Measurements from ENCODE around the gene MEGF11.

The MEGF11 gene

DNA sequence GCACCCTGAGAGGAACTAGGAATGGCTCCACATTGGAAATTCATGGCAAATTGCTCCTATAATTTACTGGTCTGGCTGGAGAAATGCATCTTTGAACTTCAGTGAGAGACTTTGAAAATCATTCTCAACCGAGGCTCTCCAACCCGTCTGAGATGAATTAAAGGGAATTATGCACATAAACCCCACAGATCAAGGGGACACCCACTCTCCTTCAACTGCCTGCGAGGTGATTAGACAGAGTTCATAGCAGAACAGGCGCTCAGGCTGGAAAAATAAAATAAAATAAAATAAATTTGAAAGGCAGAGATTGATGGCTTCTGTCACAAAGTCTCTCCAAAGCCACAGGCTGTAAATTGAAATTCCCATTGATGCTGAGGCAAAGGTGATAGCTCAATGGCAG is 37.7 kb downstream of the MEGF11 start:
- no peak for DNase-seq (ENCODE audit: low spot score)

DNA sequence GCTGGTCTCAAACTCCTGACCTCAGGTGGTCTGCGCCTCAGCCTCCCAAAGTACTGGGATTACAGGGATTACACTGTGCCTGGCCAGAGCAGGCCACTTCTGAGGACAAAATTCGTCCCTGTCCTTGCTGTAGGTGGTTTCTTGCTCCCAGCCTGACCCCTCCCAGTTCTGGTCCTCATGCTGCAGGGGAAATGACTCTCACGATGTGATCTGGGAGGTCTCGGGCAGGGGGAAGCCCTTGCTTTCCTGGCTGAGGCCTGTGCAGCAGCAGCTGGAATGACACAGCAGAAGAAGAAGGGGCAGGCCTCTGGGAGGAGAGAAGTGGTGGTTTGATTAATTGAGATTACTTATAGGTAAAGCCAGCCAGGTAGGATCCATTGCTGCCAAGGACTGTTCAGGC is 39.3 kb downstream of the MEGF11 start:
- no peak for DNase-seq (ENCODE audit: low spot score)

DNA sequence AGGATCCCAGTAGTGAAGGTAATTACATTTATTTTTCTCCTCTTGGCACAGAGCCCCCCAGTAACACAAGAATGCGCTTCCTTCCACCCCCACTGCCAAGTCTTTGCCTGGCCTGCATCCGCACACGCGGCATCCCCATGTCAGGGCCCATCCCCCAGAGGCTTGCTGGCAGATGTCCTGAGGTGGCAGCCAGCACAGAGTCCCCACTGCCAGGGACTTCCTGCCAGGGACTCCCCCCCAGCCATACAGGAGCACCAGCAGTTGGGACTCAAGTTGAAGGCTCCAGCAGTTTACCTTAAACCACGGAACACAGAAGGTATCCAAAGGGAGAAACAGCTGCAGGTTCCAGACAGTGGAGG is 41.0 kb downstream of the MEGF11 start:
- DNase-seq (ENCODE audit: low spot score), result no peak

DNA sequence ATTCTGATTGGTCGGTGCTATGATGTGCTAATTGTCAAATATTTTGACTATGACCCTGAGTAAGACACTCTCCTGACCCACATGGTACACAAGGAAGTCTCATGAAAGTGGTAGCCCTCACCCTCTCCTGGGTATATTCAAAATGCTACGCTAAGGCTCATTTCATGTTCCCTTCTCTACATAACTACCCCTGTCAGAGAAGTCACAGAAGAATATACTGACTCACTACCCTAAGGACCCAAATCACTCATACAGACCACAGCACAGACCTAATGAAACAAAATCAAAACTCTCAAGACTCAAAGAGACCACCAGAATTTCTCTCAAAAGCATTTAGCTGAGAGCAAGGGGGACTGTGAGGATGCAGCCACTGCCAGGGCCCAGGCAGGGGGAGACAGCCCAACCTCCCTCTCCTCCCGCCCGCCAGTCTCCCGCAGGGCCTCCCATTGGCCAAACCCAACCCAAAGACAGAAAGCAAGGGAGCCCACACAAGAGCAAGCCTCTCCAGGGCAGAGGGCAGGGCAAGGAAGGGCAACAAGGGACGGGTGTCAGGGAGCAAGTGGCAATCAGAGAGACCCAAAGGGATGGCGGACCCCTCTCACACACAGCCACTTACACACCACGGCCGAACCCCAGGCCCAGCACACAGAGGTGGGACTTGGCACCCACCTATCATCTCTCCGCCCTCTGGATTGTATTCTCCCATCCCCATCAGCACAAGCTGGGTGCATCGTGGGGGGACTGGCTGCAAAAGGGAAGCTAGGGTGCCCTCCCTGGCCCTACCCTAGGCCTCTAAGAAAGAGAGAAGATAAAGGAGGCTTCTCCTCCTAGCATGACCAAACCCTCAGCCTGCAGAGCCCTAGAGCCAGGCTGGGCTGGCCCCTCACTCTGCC is 41.6 kb downstream of the MEGF11 start:
- DNase-seq (ENCODE audit: low spot score), result no peak

DNA sequence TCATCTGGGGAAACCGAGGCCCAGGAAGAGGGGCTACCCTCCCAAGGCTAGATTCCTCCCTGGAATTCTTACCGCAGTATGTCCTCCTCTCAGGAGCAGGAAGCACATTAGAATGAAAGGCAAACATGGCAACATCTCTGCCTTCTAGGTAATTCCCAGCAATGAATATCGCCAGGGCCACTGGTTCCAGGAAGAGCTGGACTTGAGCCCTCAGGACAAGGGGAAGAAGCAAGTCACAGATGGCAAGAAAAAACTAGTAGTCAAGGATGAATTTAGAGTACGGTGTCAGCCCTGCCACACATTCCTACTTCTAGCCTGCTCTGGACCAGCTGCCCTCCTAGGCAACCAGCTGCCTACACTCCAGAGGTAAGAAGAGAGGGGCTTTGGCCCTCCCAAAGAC is 42.9 kb downstream of the MEGF11 start:
- DNase-seq (ENCODE audit: low spot score), result no peak

DNA sequence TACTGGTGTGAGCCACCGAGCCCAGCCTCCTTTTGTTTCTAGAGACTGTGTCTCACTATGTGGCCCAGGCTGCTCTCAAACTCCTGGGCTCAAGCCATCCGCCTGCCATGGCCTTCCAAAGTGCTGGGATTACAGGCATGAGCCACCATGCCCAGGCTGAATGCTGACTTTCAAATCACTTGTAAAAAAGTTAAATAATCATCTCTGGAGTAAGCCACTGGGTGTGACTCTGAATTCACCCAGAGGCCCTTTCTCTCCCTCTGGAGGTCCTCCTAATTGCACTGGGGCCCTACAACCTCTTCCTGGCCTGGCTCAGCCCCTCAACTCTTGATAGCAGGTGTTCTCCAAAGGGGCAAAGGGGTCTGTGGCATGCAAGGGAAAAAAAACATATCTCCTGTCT is 54.8 kb downstream of the MEGF11 start:
- DNase-seq (ENCODE audit: low spot score), result no peak

DNA sequence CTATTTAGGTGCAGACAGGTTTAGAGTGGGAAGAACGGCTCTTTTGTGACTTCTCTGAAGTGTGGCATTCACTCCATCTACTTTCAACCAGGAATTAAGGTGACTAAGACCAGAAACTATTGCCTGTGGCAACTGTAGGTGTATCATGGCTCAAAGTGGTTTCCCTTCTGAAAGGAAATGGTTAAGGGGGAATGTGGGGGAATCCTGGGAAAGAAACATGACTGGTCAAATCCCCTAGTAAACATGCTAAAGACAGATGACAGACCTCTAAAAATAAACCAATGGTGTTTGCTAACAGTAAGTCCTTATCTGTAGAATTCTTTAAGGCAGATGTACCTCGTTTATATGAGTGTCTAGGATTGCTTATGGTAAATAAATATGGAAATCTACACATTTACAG is 56.9 kb downstream of the MEGF11 start:
- no peak for DNase-seq (ENCODE audit: low spot score)

DNA sequence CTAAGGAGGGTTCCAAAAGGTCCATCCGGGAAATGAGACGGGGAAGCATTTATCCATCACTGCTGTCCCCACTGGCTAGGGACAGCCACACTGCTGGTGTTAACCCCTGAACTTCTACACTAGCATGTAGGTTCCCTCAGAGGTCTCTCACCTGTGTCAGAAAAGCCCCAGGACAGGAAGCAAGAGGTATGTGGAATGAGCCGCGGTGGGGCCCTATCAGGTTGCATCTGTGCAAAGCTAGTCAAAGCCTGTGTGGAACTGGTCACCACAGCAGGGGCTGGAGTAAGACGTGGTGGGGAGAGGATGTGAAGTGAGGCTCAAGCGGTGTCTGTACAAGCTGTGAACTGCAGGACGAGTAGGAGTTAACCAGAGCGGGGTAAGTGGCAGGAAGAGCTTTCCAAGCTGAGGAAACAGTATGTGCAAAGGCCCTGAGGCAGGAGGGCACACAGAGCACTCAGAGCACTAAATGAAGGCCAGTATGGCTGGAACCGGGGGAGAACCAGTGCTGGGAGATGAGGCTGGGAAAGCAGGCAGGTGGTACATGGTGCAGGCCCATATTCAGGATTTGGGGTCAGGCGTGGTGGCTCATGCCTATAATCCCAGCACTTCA is 57.8 kb downstream of the MEGF11 start:
- DNase-seq (ENCODE audit: low spot score), result no peak

DNA sequence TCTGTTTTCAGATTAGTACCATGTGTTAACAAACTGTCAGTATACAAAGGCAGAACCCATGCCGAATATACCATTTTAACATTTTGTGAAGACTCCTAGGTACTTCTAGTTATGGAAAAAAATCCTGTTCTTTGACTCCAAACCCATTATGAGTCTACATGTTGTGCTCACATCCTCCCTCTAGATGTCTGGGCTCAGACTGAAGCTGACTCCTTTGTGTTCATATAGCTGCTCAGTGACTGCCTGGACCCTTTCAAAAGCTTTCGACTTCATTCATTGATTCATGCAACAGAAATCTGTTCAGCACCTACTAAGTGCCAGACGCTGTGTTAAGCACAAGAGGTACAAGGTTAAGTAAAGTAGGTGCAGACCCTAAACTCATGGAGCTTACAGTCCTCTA is 60.5 kb downstream of the MEGF11 start:
- DNase-seq (ENCODE audit: low spot score), result no peak

DNA sequence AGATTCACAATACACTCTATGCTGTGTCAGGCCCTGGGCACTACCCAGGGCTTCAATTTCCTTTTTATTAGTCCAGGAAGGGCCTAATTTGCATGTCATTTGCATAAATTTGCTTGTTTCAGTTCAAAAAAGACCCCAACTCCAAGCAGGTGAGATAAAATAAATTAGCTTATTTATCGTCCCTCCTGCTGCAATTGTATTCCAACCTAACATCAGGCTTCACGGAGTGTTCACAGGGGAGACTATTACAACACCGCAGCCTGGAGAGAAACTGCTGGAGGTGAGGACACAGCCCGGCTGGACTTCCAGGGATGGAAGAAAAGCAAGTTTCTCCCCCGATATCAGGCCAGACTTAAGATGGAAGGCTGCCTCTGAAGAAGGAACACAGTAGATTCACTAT is 62.8 kb downstream of the MEGF11 start:
- DNase-seq (ENCODE audit: low spot score), result no peak

DNA sequence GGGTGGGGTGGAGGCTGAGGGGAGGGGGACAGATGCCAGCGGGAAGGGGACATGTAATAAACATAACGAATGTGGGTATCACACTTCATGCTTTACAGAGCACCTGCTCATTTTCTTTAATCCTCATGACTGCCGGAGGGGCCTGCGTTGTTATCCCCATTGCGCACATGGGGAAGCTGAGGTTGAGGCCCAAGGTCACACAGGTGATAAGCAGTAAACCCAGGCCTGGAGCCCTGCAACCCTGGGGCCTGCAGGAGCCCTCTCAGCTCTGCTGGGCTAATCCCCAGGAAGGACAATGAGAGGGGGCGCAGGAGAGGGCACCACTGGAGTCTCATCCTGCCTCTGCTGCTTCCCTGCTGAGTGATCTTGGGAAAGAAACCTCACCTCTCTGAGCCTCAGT is 64.3 kb downstream of the MEGF11 start:
- no peak for DNase-seq (ENCODE audit: low spot score)

DNA sequence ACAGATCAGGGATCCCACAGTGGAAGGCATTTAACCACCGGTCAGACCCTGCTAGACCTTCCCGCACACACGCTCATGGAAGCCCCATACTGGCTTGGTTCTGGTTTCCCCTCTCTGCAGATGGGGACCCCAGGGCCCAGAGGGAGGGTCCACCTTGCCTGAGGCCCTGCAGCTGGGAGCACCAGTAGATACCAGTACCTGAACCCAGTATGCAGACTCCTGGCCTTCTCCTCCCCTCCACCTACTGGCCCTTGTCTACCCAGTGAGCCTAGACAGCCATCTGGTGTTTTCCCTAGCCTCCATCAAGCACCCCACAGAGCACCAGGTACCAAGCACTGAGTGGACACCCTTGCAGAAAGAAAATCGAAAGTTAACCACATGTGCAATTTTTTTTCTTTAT is 65.1 kb downstream of the MEGF11 start:
- DNase-seq (ENCODE audit: low spot score), result no peak

DNA sequence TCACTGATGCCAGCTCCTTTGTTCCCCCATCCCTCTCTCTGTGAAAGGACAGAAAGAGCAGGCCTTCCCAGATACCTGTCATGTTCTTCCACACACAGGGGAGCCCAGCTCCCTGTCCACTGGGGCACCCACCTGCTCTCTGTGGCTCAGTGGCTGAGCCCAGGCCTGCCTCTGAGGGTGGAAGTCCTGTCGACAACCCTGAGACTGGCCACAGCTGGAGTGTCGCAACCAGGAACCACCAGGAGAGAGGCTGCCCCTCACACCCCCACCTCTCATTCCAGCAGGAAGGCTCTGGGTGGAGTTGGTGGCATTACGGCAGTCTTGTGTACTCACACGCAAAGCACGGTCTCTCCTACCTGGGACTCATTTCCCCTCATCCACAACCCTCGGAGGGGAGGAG is 66.3 kb downstream of the MEGF11 start:
- no peak for DNase-seq (ENCODE audit: low spot score)

DNA sequence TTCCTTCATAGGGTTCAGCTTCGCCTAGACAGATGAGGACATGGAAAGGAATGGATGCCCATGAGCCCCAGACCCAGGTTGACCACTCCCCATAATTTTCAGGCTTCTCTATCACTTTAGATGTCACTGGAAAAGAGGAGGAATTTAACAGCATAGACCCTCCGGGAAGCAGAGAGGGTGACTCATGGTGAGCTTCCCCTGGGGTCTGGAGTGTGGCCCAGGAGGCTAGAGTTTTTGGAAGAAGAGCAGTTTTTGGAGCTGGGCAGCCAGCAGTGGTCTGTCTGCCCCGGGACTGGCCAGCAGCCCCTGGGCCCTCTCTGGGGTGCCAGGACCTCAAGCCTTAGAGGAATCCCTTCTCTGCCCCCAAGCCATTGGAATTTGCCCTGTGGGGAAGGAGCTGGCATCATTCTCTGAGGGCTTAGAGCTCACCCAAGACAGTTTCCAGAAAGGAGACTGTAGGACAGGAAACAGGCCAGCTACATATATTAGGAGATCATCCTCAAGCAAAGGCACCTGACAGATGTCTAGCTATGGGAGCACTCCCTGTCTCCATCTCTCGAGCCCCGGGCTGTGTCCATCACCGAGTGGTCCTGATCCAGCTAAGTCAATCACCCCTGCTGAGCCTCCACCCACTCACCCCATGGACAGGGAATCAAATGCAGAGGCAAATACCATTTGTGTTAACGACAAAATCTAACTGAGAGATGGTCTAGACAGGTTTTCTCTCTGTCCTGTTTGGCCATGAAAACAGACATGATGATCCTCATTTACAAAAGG is 67.3 kb downstream of the MEGF11 start:
- DNase-seq (ENCODE audit: low spot score), result no peak

DNA sequence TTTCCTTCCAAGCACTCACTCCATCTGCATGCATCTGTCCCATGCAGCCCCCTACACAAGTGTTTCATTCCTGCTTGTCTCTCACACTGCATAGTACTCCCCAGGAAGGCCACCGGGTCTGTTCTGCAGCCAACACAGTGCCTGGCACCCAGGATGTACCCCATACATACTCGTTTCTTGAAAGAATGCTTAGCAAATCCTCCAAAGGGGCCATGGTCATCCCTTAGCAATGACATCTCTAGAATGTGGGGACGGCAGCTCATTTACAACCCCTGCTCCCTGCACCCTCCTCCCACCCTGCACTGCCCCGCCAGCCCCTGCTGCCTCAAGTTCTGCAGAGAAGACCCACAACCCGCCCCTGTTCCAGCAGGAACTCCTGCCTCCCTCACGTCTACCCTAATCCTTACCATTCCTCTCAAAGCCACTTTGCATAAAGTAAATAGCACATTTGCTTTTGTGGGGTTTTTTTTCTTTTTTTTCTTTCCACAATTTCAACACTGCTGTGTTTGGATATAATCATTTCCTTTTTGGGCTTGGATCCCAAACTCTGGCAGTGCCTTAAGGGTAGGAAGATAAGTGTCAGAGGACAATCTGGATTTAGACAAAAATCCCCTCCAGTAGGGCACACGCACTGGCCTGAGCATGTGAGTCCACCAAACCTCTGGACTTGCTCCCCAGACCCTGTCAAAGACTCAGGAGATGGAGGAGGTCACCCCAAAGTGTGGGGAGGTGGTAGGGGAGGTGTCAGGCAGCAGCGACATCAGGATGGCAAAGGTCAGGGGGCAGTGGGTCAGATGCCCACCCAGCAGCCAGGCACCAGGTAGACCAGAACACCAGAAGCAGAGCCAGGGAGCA is 68.4 kb downstream of the MEGF11 start:
- DNase-seq (ENCODE audit: low spot score), result no peak

DNA sequence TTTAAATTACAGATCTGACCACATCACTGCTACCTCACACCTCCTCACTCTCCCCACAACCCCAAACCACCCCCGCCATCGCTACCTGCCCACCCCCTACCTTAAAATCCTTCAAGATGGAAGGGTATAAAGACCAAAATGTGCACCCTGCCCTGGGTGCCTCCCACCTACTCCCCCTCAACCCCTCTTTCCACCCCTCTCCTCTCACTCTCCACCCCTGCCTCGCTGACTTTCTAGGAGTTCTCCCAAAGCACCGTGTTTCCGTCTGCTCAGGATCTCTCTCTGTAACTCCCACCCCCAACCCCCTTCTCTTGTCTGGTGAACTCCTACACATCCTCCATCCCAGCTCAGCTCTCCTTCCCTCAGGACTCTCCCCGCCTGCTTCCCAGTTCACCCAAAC is 69.1 kb downstream of the MEGF11 start:
- no peak for DNase-seq (ENCODE audit: low spot score)

DNA sequence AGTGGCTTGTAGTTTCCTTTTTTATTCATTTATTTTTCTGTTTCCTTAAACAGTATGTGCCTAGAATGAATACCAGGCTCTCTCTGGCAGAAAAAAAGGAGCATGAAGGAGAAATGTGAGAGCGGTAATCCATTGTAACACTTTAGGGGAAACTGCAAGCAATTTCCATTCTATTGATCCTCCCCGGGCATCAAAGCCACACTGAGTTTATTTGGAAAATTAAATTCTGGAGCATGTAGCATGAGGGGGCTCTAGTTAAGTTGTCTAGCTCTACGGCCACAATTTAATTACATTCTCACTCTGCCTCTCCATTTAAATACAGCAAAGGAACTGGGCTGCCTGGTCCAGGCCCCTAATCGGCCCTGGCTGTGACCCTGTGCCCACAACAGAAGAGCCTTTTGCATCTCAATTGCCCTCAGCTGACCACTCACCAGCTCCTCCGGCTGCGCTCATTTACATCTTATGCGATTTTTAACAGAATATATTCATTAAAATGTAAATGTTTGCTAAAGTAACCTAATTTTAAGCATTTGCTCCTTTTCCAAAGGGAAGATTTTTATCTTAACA is 72.9 kb downstream of the MEGF11 start:
- no peak for DNase-seq (ENCODE audit: low spot score)

DNA sequence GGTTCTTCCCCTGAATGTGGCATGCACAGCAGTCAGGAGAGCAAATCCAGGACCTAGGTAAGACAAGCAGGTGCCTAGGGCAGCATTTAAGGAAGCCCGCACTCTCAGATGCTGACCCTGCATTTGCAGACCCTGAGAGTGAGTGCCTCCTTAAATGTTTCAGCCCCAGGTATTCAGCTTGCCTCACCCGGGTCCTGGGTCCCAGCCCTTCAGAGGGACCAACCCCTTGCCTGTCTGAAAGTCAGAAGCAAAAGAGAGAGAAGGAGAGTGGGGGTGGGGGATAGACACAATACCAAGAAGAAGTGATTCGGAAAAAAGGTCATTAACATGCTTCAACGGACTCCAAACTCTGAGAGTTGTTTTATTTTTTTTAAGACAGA is 75.0 kb downstream of the MEGF11 start:
- DNase-seq (ENCODE audit: low spot score), result no peak

DNA sequence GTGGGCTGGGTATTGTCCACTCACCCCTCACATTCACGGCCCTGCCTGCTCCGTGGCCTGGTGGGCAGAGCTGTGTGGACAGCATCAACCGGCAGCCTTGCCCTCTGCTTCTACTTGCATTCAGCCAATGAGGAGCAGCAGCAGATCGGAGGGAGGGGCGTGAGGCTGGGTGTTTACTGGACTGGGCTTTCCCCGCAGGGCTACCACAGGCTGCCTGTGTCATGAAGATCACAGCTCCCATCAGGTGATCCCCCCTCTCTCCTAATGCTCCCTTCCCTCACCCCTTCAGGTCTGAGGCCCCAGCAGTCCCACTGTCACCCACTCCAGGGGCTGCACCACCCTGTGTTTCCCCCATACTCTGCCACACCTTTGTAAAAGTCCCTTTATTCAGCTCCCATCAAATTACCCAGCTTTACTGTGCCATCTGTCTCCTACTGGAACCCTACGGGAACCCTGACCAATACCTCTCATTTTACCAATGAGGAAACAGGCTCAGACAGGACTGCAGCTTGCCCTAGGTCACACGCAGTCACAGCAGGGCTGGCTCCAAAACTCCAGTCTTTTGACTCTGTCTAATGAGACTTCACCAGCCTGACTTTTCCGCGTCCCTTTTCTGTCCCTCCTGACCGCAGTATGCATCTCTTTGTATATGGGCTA is 81.1 kb downstream of the MEGF11 start:
- no peak for DNase-seq (ENCODE audit: low spot score)

DNA sequence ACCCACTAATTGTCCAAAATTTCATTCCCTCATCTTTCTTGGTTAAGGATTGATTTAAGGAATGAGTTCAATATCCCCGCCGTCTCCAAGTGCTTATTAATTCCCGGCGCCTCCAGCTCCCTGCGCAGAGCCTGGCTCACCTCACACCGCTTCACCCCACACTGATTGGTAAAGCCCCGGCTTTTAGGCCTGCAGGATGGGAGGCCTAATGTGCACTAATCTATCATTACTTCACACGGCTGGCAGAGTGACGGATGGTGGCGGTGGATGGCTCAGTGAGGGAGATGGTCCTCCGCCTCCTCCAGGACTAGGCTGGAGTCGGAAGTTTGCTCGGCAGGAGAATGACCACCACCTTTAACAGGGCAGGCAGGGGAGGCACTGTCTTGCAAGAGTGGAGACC is 81.7 kb downstream of the MEGF11 start:
- DNase-seq (ENCODE audit: low spot score), result no peak

DNA sequence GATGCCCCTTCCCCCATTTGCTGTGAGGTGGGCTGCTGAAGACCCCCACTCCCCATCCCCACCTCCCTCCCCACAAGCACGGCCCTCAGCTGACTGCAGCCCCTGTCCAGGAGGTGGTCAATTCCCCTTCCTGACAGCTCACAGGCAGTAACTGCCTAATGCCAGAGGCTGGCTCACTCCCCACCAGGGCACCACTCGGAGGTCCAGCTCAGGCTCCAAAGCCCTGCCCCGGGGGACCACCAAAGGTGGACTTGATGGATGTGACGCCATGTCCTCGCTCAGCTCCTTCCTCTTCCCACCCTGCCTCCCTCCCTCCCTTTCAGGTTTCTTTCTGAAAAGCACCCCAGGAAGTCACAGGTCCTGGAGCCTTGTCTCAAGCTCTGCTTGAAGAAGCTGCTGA is 82.8 kb downstream of the MEGF11 start:
- no peak for DNase-seq (ENCODE audit: low spot score)

Measured in ecto neural progenitor cell (in vitro differentiated cells).